Heart right ventricle (tissue), 16 donors: ENCODE results near the gene EEF1AKMT2. TPM values are rescaled to one million over a fixed set of nuclear protein-coding genes. Genes with fewer than 3 reads are reported as not detected.
A peak's percentile ranks its signal among the peaks of the same experiment; 100 is the strongest.

Experiments used
- ATAC-seq, 8 donors: fragments of 200-7000 bp; cut with Tn5 transposase; one replicate each; pipeline ENCODE4 v1.9.1; 2020; ENCODE audit warnings: mild to moderate bottlenecking in 8 of 8, moderate library complexity in 8 of 8, moderate number of reproducible peaks in 1 of 8
- DNase-seq, 2 donors: peaks; one replicate each; pipeline ENCODE4 v3.0.0-alpha.2; 2020
- H3K27ac ChIP-seq, 10 donors: fragments of 200-600 bp; sonication (generic) in 2 of 10; one replicate each; pipeline versions ENCODE4 v1.5.0 to v1.8.0; 2020 to 2022; ENCODE audit warnings: mild to moderate bottlenecking in 3 of 10
- H3K27me3 ChIP-seq, 7 donors: fragments of 200-600 bp; one replicate each; pipeline ENCODE4 v1.8.0; 2021 to 2022; ENCODE audit warnings: mild to moderate bottlenecking in 2 of 7
- H3K36me3 ChIP-seq, 9 donors: fragments of 200-600 bp; sonication (generic) in 1 of 9; one replicate each; pipeline versions ENCODE4 v1.5.0 to v1.8.0; 2020 to 2022; ENCODE audit warnings: mild to moderate bottlenecking in 2 of 9
- H3K4me1 ChIP-seq, 9 donors: fragments of 200-600 bp; sonication (generic) in 1 of 9; one replicate each; pipeline versions ENCODE4 v1.5.0 to v1.8.0; 2020 to 2022; ENCODE audit warnings: mild to moderate bottlenecking in 4 of 9
- H3K4me3 ChIP-seq, 10 donors: fragments of 200-600 bp; sonication (generic) in 2 of 10; one replicate each; pipeline versions ENCODE4 v1.5.0 to v1.8.0; 2020 to 2022; ENCODE audit warnings: mild to moderate bottlenecking in 7 of 10, moderate library complexity in 2 of 10
- H3K9me3 ChIP-seq, 11 donors: fragments of 200-600 bp in 10 of 11; sonication (generic) in 2 of 11; one replicate each; pipeline versions ENCODE4 v1.5.0 to v1.8.0; 2013 to 2022; ENCODE audit warnings: mild to moderate bottlenecking in 2 of 11, control low read depth in 1 of 11, moderate library complexity in 1 of 11
- WGBS, 2 donors: extraction: QIAGEN DNeasy Blood & Tissue Kit; methylation state at CpG; one replicate each; pipeline ENCODE4 v1.1.7; 2013; ENCODE audit warnings: inconsistent platforms in 1 of 2; 5-methylcytosine and 5-hydroxymethylcytosine counted together
- intact Hi-C, 10 donors: fragments of 100-400 bp; cut with DNase I; formaldehyde crosslinking; loops; one replicate each; pipeline versions ENCODE4 v1.11.1 to v1.14.2; 2022
- polyA plus RNA-seq, 2 donors: library from polyadenylated mRNA; stranded (reverse); fragments of 200-250 nt; gene quantifications; one replicate each; pipeline ENCODE4 v1.2.3, GENCODE V29; 2013
- total RNA-seq, 10 donors: library from RNA; stranded (reverse); fragmentation: NEBNext Ultra II Directional in 3 of 10; extraction: Animal tissue kit (Norgen Biotek cat#: 25700) in 3 of 10; gene quantifications; one replicate each; pipeline versions ENCODE4 v1.2.1 to v1.2.4, GENCODE V29; 2021 to 2023
- TF ChIP-seq, protein P1 (sequence below), 9 donors: fragments of 200-600 bp; sonication (generic) in 2 of 9; IDR thresholded peaks; one replicate each; pipeline versions ENCODE4 v1.5.0 to v1.8.0; 2021 to 2022; ENCODE audit warnings: antibody characterized with exemption in 9 of 9, mild to moderate bottlenecking in 5 of 9, moderate library complexity in 1 of 9
- donor health status: Arrhythmogenic right ventricular cardiomyopathy.
- donor health status: ischemic (EF 13 %, LVEDD 7.1; RV severe dilation, severe dysfunction).
- donor health status: healthy with polysubstance abuse.
- donor health status: DM: no; HTN: yes; CAD: no.
- donor health status: DM: no; HTN: no; CAD: no.
- donor health status: ischemic (EF 25% LVEDD 6.9; RV normal size, moderate dysfunction).
- donor health status: ischemic (EF 25% LVEDD 5.7; RV mildly dilated, moderate dysfunction).
- donor health status: healthy.
- donor health status: DM: yes; HTN: yes; CAD: no.
- donor health status: Ischemic cardiomyopathy.
- donor health status: ischemic (EF 35%, LVEDD 5.7; RV mildly dilated, moderate dysfunction).
- donor health status: nonischemic (EF 11% LVEDD 7.7; RV severe dilation, severe dysfunction).
- donor health status: DM: yes; HTN: yes; CAD: no.
- donor health status: PGD.
- donor health status: ischemic (EF 29% LVEDD 5.4; RV normal size, mild dysfunction).
- donor health status: nonischemic (EF 23%, LVEDD 6.1; RV moderate dilation, normal function).

The EEF1AKMT2 gene
- total and polyA plus RNA-seq, 12 donors, result 7.4 to 18.8 (median 13.0) TPM

DNA sequence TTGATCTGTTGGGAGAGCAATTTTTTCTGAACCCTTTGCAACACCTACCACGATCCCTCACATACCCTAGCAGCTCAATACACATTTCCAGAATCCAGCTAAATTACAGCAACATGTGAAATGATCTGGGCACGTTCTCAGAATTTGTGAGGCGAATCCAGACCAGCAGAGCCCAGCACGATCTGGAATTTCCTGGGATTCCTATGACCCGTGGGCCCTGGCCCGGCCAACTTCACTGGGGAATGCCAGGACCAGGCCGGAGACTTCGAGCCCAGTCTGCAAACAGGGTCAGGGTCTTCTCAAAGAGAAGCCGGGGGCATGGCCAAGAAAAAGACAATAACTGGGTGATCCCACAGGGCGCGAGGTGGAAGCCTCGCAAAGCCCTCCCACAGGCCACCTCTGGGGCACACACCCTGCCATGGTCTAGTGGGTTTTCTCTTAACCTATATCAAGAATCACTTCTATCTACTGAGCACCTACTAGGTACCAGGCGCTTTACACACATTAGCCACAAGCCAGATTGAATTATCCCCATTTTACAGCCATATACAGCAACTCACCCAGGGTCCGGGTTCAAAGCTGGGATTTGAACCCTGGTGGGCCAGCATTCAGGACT, 81.3 kb downstream of the EEF1AKMT2 start:
- WGBS, 2 donors, result 62 to 67% methylated on average over 14 of the region's 14 CpGs
- TF ChIP-seq, protein P1, sequence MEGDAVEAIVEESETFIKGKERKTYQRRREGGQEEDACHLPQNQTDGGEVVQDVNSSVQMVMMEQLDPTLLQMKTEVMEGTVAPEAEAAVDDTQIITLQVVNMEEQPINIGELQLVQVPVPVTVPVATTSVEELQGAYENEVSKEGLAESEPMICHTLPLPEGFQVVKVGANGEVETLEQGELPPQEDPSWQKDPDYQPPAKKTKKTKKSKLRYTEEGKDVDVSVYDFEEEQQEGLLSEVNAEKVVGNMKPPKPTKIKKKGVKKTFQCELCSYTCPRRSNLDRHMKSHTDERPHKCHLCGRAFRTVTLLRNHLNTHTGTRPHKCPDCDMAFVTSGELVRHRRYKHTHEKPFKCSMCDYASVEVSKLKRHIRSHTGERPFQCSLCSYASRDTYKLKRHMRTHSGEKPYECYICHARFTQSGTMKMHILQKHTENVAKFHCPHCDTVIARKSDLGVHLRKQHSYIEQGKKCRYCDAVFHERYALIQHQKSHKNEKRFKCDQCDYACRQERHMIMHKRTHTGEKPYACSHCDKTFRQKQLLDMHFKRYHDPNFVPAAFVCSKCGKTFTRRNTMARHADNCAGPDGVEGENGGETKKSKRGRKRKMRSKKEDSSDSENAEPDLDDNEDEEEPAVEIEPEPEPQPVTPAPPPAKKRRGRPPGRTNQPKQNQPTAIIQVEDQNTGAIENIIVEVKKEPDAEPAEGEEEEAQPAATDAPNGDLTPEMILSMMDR (IDR thresholded peaks at IDR 0.05), result no peak
- H3K27me3 ChIP-seq, result no peaks in the 10 kb centered on the region
- ATAC-seq (no peak), DNase-seq (no peak)
- peaks cover 48 to 100% (median 90%) of the 10 kb centered on the region in 9 donors for H3K4me1 ChIP-seq
- no peaks in the 10 kb centered on the region for H3K9me3 ChIP-seq
- H3K36me3 ChIP-seq, result peaks cover 0 to 12% (median 0%) of the 10 kb centered on the region in 9 donors
- H3K27ac ChIP-seq, result peak overlapping the region in 9 of 10 donors; percentile 47 to 98 (median 67)
- intact Hi-C loops, result no loop called here
- no peak overlapping the region for H3K4me3 ChIP-seq

DNA sequence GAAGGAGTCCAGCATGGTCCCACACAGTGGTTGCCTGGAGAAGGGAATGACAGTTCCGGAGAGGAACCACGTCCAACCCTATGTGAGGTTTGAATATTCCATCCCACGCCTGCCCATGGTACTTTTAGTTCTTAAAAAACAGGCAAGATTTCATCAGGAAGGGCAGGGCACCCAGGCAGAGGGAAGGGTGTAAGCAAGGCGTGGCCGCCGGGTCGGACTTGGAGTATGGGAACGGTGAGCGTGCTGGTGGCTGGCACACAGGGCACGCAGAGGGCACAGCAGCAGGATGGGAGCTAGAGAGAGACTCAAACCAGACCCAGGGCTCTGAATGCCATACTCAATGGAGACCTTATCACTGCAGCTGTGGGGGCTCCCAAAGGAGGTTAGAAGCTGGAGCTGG, 81.8 kb downstream of the EEF1AKMT2 start:
- Histone ChIP-seq H3K4me3 (no peak overlapping the region), H3K36me3 (peaks cover 0 to 17% (median 0%) of the 10 kb centered on the region in 9 donors), H3K9me3 (no peaks in the 10 kb centered on the region), H3K27me3 (no peaks in the 10 kb centered on the region), H3K27ac (peak overlapping the region in 9 of 10 donors; percentile 47 to 98 (median 69)), H3K4me1 (peaks cover 48 to 100% (median 94%) of the 10 kb centered on the region in 9 donors)
- 43 to 64% methylated on average over 10 of the region's 10 CpGs for WGBS, 2 donors
- ATAC-seq, result peak in 6 of 8 donors; percentile 27 to 70 (median 51)
- TF ChIP-seq, protein P1 (IDR thresholded peaks at IDR 0.05), result no peak
- intact Hi-C loops, result loop anchor here in 2 of 10 donors (5.0 kb wide), 2 partner anchors 32 to 68 kb away; partner anchors contain the start of gene FAM53B (in 1 of the 2)
- peak in 1 of 2 donors; percentile 64 for DNase-seq

DNA sequence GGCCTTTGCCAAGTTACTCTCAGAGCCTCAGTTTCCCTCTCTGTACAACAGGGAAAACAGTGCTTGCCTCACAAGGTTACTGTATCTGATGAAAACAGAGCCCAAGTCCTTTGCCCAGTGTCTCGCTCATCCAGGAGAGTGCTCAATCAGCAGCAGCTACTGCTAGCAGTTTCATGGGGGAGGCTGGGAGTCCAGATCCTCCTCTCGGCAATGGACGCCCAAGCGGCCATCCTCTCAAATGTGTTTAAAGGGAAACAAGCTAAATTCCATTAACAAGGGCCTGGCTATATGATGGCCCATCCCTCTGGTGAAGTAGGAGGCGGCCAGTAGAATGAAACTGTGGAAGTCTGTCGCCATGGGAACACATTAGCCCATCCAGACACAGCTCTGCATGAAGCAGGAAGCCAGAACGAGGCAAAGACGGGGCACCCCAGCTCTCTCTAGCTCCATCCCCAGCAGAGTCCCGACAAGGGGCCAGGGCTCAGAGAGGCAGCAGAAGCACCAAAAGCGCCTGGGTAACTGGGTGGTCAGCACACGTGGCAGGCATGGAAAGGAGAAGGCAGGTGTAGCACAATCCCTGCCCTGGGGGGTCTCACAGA, 82.7 kb downstream of the EEF1AKMT2 start:
- peaks cover 50 to 100% (median 95%) of the 10 kb centered on the region in 9 donors for H3K4me1 ChIP-seq
- no peak overlapping the region for H3K4me3 ChIP-seq
- H3K36me3 ChIP-seq, result peaks cover 0 to 26% (median 0%) of the 10 kb centered on the region in 9 donors
- H3K27me3 ChIP-seq, result no peaks in the 10 kb centered on the region
- 62 to 71% methylated on average over 11 of the region's 11 CpGs for WGBS, 2 donors
- H3K27ac ChIP-seq, result peak overlapping the region in 9 of 10 donors; percentile 44 to 98 (median 74)
- H3K9me3 ChIP-seq, result no peaks in the 10 kb centered on the region
- ATAC-seq (no peak), DNase-seq (no peak)
- TF ChIP-seq, protein P1 (IDR thresholded peaks at IDR 0.05), result no peak
- intact Hi-C loops, result loop anchor here in 2 of 10 donors (5.0 kb wide), 2 partner anchors 33 to 67 kb away; partner anchors contain the start of gene FAM53B (in 1 of the 2)

DNA sequence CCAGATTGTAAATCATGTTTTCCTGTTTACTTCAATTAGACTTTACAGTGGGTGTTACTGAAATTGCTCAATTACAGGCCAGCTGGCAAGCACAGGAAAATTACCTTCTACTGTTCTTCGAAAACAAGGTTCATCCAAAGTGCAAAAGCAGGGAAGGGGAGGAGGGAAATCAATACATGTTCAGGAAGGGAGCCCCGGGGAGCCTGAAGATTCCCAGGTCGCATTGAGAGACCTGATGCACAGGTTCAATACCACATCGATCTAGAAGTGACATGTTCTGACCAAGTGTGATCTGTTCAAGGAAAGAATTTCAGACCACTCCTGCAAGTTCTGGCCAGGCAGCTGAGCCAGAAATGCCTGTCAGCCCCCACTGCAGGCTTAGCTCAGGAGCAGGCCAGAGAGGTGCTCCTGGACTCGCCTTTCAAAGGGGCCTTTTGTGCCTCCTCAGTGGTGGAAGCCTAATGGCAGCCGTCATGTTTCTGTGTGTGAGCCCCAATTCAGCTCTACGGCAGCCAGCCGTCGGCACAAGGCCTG, 83.4 kb downstream of the EEF1AKMT2 start:
- DNase-seq (no peak), ATAC-seq (no peak)
- H3K27ac ChIP-seq, result peak overlapping the region in 9 of 10 donors; percentile 44 to 98 (median 74)
- peaks cover 0 to 33% (median 0%) of the 10 kb centered on the region in 9 donors for H3K36me3 ChIP-seq
- TF ChIP-seq, protein P1 (IDR thresholded peaks at IDR 0.05), result no peak
- intact Hi-C loops, result loop anchor here in 2 of 10 donors (5.0 kb wide), 2 partner anchors 34 to 66 kb away; partner anchors contain the start of gene FAM53B (in 1 of the 2)
- no peaks in the 10 kb centered on the region for H3K27me3 ChIP-seq
- no peaks in the 10 kb centered on the region for H3K9me3 ChIP-seq
- H3K4me1 ChIP-seq, result peaks cover 57 to 100% (median 95%) of the 10 kb centered on the region in 9 donors
- WGBS, 2 donors, result 37 to 38% methylated on average over 9 of the region's 9 CpGs
- H3K4me3 ChIP-seq, result no peak overlapping the region
